ENCODE data around the gene NAA35. TPM values are rescaled to one million over a fixed set of nuclear protein-coding genes. Genes with fewer than 3 reads are reported as not detected.

NAA35 gene
- total RNA-seq, 1 donor from 2014 or later: 65.6 TPM

GRCh38 chr9:86057491-86057890 is 116.5 kb downstream of the NAA35 start:
- DNase-seq (ENCODE audit: low spot score in 2 of 2): no peak
- FAIRE-seq: no peak

GRCh38 chr9:86061972-86062739 is 121.2 kb downstream of the NAA35 start:
- FAIRE-seq (no peak), DNase-seq (ENCODE audit: low spot score in 2 of 2) (no peak)

DNA sequence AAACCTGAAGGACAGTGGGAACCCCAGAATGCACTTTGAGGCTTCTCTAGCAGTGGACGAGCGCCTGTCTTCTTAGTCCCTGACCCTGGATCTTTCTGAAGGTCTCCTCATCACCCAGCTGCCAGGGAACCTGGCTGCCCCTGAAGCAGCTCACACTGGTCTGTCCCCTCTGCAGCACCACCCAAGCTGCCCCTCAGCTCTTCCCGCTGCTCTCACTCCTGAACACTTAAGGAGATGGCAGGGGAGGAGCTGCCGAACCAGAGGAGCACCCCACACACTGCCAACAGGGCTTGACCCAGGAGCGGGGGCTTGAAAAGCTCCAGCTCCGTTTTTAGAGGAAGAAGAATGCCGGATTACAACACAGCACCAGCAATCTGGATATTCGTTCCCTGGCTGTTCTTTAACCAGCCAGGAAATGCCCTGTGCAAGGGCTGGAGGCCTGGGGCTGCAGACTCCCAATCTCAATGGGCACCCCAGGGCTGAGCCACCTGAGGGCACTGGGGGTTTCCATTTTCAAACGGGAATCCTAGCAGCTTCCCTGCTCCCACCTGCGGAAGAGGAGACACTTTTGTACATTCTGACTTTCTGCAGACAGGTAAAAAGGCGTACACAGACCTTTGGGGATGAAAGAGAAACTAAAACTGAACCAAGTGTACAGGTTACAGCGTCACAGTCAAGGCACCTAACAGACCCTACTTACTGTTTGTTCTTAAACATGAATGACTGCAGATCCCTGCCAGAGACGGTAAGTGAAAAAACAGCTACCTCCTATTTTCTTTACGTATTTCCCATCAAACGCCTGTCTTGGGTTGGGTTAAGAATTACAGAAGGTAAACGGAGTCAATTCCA is 122.1 kb downstream of the NAA35 start:
- no peak for DNase-seq (ENCODE audit: low spot score in 2 of 2)
- FAIRE-seq: no peak

DNA sequence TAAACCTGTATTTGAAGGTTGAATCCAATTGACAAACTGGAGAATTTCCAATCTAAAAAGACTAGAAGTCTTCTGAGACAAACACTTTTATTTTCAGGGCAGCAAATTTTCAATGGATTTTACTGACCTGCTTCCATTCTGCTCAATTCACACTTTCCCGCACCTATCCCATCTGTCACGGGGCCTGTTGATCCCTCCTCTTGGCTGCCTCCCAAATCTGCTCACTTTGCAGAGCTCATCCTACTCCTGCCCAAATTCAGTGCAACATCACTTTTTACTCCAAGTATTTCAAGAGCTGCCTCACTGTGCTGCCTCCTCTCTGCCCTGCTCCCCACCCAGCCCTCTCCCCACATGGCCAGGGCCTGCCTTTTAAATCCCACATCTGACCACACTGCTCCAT is 123.3 kb downstream of the NAA35 start:
- no peak for FAIRE-seq
- DNase-seq (ENCODE audit: low spot score in 2 of 2): no peak

GRCh38 chr9:86069206-86069869 is 128.4 kb downstream of the NAA35 start:
- DNase-seq (ENCODE audit: low spot score in 2 of 2) (no peak), FAIRE-seq (no peak)

Other genes starting within 250 kb of the NAA35 start
- 418 TPM for gene AGTPBP1, start 199.2 kb upstream of the NAA35 start, total RNA-seq
- gene GOLM1, start 158.4 kb downstream of the NAA35 start, total RNA-seq: 88.9 TPM

All from frontal cortex (tissue), 4 donors.